Hypothalamus (tissue), 51 donors: ENCODE data around the gene INSIG1.

Source experiments
- DNase-seq, 51 donors: peaks; one replicate each; lab custom pipeline; 2025; lab: John Stamatoyannopoulos, UW

INSIG1 gene

GRCh38 chr7:155299535-155300202 is 2.0 kb downstream of the INSIG1 start:
- peak in 5 of 51 donors; percentile 17 to 54 (median 33) for DNase-seq

- peak in 7 of 51 donors; percentile 25 to 38 (median 30) for DNase-seq
Measured at GRCh38 chr7:155300641-155301452, 3.2 kb downstream of the INSIG1 start.

DNA sequence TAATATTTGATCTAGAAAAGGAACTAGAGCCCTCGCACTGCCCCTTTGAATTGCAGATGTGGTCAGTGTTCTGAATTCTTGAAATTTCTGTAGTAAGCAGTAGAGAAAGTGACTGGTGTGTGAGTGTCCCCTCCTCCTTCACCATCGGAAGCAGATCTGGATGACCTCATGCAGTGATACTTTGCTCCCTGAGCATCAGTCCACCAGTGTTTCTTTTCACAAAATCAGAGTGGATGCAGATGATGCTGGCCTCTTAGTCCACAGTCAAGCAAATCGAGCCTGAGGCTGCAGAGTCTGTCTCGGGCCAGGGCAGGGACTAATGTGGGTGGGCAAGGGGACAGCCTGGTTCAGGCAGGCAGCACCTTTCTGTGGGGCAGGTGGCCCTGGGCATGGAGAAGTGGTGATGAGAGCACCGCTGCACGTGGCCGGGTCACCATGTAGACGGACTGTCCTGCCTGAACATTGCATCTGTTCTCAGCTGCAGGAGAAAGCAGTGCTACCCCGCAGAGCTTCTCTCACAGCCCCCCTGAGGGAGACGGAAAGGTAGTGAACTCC is 5.4 kb downstream of the INSIG1 start:
- no peak for DNase-seq

GRCh38 chr7:155303897-155304296 is 6.2 kb downstream of the INSIG1 start:
- no peak for DNase-seq

GRCh38 chr7:155305231-155305904 is 7.7 kb downstream of the INSIG1 start:
- no peak for DNase-seq

DNA sequence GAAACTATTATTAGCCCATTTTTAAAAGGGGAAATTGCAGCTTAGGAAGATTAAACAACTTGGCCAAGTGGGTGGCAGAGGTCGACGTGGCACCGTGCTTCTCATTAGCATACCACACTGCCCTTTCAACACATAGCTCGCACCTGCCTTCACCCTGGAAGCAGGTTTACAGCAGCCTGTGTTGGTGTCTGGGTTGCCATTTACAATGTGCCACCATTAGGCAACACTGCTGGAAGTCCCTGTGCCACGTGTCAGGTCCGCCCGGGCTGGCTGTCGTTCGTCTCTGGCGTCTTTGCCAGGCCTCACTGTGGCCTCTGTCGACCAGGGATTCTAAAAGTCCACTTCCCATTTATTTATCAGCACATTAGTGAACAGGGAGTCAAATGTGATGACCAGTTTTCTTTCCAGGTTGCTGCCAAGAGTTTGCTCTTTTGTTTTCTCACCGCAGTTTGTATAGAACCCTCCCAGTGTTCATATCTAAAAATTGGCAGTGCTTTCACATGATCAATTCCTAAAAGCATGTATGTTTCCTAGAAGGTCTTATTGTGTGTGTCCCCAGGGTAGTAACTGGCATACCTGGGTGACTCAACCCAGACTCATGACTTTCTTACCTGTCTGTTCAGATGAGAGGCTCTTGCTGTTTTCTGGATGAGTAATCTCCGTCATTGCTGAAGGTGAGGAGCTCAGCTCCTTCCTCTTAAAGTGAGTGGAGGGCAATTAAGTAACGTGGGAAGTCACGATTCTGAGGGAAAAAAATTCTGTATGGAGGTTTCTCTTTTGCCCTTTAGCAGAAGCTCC is 9.2 kb downstream of the INSIG1 start:
- peak in 3 of 51 donors; percentile 10 to 24 (median 22) for DNase-seq

GRCh38 chr7:155308330-155309020 is 10.8 kb downstream of the INSIG1 start:
- DNase-seq, result no peak

- DNase-seq, result no peak
Measured at GRCh38 chr7:155309021-155309338, 11.3 kb downstream of the INSIG1 start.

DNA sequence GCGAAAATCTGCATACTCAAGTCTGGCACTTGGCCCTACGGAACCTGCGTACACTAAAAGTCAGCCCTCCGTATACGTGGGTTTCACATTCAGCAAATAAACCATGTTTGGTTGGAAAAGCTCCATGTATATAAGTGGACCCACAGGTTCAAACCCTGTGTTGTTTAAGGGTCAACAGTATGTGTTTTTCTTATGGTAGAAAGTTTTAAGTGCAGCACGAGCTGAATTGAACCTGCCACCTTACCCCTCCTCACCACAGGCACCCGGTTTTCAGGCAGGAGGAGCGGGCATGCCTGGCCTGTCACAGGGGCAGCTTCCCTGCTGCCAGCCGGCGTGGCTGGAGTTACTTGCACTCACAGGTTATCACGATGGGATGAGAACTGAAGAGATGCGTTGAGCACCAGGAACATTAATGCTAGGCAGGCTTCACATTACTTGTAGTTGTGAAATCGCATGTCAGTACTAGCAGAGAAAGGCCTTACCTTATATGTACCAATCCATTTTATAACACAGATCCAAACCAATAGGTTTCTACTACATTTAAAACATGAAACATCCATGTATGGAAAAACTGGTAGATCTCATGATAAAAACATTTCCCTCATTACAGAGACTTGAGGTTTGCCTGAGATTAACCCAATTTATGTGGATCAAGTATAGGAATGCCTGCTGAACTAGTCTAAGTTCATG is 12.9 kb downstream of the INSIG1 start:
- peak in 1 of 51 donors; percentile 34 for DNase-seq

DNA sequence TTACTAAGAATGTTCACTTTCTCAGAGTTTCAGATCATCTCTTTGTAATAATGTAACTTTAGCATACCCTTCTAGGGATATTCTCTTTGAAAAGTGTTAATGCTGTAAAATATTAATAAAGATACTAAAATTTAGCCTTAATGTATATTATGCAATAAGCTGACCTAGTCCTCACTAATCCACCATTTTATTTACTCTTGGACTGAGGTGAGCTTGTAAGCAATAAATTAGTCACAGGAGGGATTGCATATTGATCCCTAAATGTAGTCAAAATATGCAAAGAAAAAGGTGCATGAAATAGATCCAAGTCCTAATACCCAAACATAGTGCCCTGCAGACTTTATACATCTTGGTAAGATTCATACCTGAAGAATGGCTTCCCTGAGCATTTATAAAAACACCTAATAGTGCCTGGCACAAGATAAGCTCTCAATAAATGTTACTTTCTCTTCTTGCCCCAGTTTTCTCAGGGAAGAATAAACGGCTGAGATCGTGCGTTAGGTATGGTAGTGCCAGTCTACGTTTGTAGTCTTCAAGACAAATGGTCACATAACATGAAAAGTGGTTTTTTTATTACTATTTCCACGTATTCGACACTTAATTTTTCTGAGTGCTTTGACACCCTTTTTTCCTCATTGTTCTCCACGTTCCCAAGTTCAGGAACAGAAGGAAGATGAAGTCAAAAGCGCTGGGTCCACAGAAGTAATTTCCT is 14.3 kb downstream of the INSIG1 start:
- DNase-seq, result no peak

DNA sequence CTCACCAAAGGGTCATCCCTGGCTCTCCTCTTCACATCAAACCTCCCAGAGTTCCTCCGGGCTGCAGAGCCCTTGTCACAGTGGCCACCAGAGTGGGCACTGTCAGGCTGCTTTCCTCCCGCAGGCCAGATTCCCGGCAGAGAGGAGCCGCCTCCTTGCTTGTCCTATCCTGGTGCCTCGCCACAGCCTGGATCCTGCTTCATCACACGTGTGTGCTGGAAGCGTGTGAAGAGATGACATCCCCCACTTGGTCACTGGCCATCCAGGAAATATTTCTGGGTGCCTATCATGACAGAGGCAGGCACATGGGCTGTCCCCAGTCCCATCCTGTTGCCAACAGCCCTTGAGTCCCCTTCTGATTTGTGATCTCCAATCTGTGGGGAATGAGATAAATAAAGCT is 15.0 kb downstream of the INSIG1 start:
- no peak for DNase-seq

- no peak for DNase-seq
Measured at GRCh38 chr7:155313096-155313495, 15.4 kb downstream of the INSIG1 start.

- no peak for DNase-seq
Measured at GRCh38 chr7:155315977-155316376, 18.3 kb downstream of the INSIG1 start.

- DNase-seq, result no peak
Measured at GRCh38 chr7:155316427-155317113, 18.9 kb downstream of the INSIG1 start.

DNA sequence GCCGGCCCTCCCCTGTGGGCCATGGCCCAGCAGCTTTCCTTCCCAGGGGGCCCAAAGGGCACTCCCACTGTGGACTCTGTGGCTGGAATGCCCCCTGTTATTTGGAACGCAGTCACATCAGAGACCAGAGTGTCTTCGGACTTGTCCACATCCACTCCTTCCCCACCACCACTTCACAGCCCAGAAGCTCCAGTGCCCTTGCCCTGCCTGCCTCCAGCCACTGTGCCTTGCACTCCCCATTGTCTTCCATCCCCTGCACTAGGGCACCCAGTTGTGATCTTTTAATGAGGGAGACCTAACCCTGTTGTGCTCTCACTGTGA is 19.4 kb downstream of the INSIG1 start:
- no peak for DNase-seq

DNA sequence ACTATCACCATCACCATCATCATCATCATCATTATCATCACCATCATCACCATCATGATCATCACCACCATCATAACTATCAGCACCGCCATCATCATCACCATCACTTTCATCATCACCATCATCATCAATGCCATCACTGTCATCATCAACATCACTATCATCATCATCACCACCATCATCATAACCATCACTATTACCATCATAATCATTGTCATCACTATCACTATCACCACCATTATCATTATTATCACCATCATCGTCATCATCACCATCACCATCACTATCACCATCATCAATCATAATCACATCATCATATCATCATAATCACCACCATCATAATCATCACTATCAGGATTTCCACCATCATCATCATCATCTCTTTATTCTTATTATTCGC is 20.6 kb downstream of the INSIG1 start:
- no peak for DNase-seq

- no peak for DNase-seq
Measured at GRCh38 chr7:155322530-155322929, 24.9 kb downstream of the INSIG1 start.

- DNase-seq, result no peak
Measured at GRCh38 chr7:155323001-155323638, 25.4 kb downstream of the INSIG1 start.
